ENCODE results near the gene ANKLE1.
"Not testable (repeated sequence)": the region's sequence is repeated elsewhere in the genome, so short reads cannot be mapped to it uniquely, and the experiment has no call there.

Gene ANKLE1

GRCh38 chr19:17248011-17248776, 33.5 kb upstream of the ANKLE1 start:
- no peak for DNase-seq

DNA sequence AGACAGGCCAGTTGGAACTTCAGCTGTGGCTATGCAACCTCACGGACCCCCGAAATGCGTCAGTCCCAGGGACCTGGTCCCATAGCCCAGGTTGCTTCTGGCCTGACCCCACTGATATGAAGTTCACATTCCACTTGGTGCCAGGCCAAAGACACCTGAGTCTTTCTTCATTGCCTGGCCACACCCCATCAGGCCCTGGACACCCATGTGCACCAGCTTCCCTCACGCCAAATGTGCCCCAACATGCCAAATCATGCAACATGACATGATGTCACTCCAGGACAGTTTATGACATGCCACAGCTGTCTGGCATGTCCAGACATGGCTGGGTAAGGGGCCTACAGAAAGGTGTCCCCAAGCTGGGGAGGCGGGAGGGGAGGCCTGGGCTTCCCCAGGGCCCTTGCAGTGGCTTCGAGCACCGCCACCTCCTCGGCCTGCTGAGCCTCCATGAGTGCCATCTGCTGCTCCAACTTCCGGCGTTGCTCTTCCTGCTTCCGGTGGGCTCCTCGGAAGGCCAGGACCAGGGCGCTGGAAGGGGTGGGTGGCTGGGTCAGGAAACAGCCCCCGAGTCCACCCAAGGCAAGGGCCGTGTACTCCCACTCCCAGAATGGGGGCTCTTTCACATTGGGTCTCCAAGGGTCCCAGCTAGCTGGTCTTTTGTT, 31.7 kb upstream of the ANKLE1 start:
- no peak for DNase-seq

- DNase-seq, result no peak
These were observed 27.1 kb upstream of the ANKLE1 start for GRCh38 chr19:17254636-17255035.

- no peak for DNase-seq
These were observed 26.5 kb upstream of the ANKLE1 start for GRCh38 chr19:17255150-17255621.

DNA sequence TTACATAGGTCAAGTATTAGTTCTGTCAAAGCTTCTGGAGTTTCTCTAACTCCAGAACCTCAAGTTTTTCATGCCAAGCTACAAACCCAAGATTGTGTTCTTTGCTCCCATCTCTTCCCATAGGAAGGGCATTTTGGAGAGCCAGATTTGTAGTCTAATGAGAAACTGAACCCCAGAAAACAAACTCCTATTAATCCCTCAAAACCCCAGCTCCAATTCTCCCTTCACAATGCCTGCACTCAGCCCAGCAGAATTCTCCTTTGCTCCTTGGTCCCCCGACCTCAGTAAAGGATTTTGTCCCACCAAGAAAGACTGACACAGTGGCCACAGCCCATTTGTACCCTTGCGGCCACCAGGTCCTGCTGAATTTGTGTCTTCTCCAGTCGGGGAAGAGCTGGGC, 25.6 kb upstream of the ANKLE1 start:
- DNase-seq, result no peak

GRCh38 chr19:17259118-17259780, 22.5 kb upstream of the ANKLE1 start:
- DNase-seq, result no peak

GRCh38 chr19:17259934-17260333, 21.8 kb upstream of the ANKLE1 start:
- DNase-seq, result no peak

GRCh38 chr19:17260842-17261325, 20.8 kb upstream of the ANKLE1 start:
- peak; percentile 86 to 89 for DNase-seq

DNA sequence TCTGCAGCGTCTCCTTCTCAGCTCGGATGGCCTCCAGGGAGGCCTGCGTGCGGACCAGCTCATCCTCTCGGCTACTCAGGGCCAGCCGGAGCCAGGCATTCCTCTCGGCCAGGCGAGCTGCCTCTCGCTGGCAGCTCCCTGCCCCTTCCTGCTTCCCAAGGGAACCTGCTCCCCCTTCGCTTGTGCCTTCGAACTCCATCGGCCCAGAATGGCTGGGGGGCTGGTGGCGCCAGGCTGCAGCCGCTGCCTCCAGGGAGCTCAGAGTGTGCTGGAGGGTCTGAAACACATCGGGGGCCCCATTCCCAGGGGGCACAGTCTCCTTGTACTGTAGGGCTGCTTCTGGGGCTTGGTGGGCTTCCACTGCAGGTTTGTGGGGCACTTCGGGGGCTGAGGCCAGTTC, 19.1 kb upstream of the ANKLE1 start:
- no peak for DNase-seq

DNA sequence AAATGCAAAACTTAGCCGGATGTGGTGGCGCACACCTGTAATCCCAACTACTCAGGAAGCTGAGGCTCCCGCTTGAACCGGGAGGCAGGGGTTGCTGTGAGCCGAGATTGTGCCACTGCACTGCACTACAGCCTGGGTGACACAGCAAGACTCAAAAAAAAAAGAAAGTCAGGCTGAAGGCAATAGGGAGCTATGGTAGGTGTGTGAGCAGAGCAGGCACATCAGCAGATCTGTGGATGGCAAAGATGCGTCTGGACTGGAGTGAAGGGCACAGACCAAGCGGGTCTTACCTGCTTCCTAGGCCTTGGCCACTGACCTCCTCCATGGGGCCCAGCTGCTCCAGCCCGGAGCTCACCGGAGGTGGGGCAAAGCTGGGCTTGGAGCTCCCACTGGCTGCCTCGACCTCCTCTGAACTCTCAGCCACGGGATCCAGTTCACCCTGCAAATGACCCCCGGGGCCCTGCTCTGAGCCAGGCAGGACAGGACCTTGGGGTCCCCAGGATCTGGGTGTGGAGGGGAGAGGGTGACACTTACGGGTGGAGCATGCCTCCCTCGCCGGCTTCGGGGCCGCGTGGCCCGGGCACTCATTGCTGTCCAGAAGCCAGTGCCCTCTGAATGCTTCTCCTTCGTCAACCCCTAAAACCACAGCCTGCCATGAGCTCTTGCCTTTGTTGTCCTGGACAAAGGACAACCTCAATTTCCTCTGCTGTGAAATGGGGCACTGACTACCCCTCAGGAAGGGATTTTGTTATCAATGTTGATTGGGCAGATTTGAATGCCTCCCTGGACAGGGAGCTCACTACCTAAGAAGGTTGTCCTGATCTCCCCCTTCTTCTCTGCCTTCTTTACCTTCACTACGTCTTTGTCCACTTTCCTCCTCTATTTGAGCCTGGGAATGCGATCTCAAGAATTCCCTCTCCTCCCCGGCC, 17.7 kb upstream of the ANKLE1 start:
- DNase-seq, result no peak

DNA sequence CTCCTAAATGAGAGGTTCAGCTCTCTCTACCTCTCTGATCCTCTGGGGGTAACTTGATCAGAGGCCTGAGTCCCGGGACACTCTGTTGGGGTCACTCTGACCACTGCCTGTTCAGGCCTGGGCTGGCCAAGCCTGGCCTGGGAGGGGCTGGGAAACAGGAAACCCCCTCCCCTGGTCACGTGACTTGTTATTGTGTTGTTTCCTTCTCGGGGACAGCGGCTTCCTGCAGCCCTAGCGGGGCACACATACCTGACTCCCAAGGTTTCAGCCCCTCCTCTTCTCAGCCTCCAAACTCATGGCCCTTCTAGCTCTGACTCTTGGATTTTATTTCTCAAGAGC, 17.1 kb upstream of the ANKLE1 start, which contains the start of gene USHBP1:
Gene USHBP1, minus strand, starts transcription at position 105 of the 339 bp plus-strand sequence. CDS start 446 bp downstream, outside the sequence.
- DNase-seq, result no peak

DNA sequence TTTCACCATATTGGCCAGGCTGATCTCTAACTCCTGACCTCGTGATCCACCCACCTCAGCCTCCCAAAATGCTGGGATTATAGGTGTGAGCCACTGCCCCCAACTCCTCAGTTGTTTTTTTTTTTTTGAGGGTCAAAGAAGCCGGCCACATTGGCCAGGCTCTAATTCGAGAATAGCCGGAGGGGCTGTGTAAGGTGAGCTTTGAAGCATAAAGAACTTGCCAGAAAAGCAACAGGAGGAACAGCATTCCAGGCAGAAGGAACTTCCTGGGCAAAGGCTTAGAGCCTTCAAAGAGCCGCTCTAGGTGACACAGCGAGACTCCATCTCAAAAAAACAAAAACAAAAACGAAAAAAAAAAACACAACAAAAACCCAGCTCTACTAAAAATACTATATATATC, 15.7 kb upstream of the ANKLE1 start:
- no peak for DNase-seq

- DNase-seq, result no peak
These were observed 15.1 kb upstream of the ANKLE1 start for GRCh38 chr19:17266589-17266974.

GRCh38 chr19:17266975-17267788, 14.5 kb upstream of the ANKLE1 start, which contains the start of gene BABAM1:
TSS of gene BABAM1 (plus strand) at chr19:17267443. CDS start at chr19:17268807, 1,364 bp downstream.
- DNase-seq, result peak; percentile 94 to 95

- DNase-seq, result no peak
These were observed 12.9 kb upstream of the ANKLE1 start for GRCh38 chr19:17268754-17269153.

GRCh38 chr19:17274892-17275291, 6.8 kb upstream of the ANKLE1 start:
- not testable (repeated sequence) for DNase-seq

- no peak for DNase-seq
These were observed 6.1 kb upstream of the ANKLE1 start for GRCh38 chr19:17275441-17276175.

GRCh38 chr19:17279436-17279835, 2.3 kb upstream of the ANKLE1 start:
- DNase-seq, result no peak

- peak; percentile 72 to 77 for DNase-seq
These were observed 906 bp downstream of the ANKLE1 start for GRCh38 chr19:17282488-17283125.

DNA sequence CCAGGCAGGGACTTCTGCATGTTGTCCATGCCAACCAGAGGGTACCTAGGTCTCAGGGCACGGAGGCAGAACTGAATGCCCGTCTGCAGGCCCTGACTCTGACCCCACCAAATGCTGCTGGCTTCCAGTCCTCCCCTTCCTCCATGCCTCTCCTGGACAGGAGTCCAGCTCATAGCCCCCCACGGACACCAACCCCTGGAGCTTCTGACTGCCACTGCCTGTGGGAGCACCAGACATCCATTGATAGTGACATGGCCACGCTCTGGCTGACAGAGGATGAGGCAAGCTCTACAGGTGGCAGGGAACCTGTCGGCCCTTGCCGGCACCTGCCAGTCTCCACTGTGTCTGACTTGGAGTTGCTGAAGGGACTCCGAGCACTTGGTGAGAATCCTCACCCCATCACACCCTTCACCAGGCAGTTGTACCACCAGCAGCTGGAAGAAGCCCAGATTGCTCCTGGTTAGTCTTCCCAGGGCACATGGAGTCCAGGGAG, 1.8 kb downstream of the ANKLE1 start:
- no peak for DNase-seq
